H9 (cell line): ENCODE measurements around the gene EIF1B. TPM values are rescaled to one million over a fixed set of nuclear protein-coding genes. Genes with fewer than 3 reads are reported as not detected.
A peak's percentile ranks its signal among the peaks of the same experiment; 100 is the strongest.

Experiments used
- DNase-seq: peaks from one replicate; pipeline ENCODE4 v3.0.0-alpha.2; 2017
- H2AFZ ChIP-seq: one replicate; pipeline ENCODE4 v1.6.1; 2013; ENCODE audit warnings: mild to moderate bottlenecking, low read length, control low read depth, moderate library complexity
- H2AK5ac ChIP-seq: 2 replicates; pipeline ENCODE4 v1.6.1; 2013; ENCODE audit warnings: low read length, control low read depth, mixed read lengths; ENCODE audit not compliant: insufficient read length
- H2BK120ac ChIP-seq: one replicate; pipeline ENCODE4 v1.6.1; 2013; ENCODE audit warnings: low read depth, mild to moderate bottlenecking, low read length, control low read depth, inconsistent platforms; ENCODE audit not compliant: poor library complexity, severe bottlenecking
- H2BK12ac ChIP-seq: 2 replicates; pipeline ENCODE4 v1.6.1; 2013; ENCODE audit warnings: low read length, control low read depth, mixed read lengths, low read depth; ENCODE audit not compliant: insufficient read length
- H2BK15ac ChIP-seq: 2 replicates; pipeline ENCODE4 v1.6.1; 2013; ENCODE audit warnings: low read depth, low read length, control low read depth
- H2BK20ac ChIP-seq: one replicate; pipeline ENCODE4 v1.6.1; 2013; ENCODE audit warnings: low read depth, mild to moderate bottlenecking, low read length, control low read depth, inconsistent platforms; ENCODE audit not compliant: poor library complexity, severe bottlenecking
- H2BK5ac ChIP-seq: 2 replicates; pipeline ENCODE4 v1.6.1; 2013; ENCODE audit warnings: low read length, control low read depth, mixed read lengths; ENCODE audit not compliant: insufficient read length
- H3K14ac ChIP-seq: 2 replicates; pipeline ENCODE4 v1.6.1; 2013; ENCODE audit warnings: low read length, control low read depth; ENCODE audit not compliant: insufficient read depth
- H3K18ac ChIP-seq: 2 replicates; pipeline ENCODE4 v1.6.1; 2013; ENCODE audit warnings: low read depth, mild to moderate bottlenecking, mixed read lengths, low read length, control low read depth; ENCODE audit not compliant: insufficient read length
- H3K23ac ChIP-seq: 2 replicates; pipeline ENCODE4 v1.6.1; 2013; ENCODE audit warnings: low read length, control low read depth, mixed read lengths, low read depth; ENCODE audit not compliant: insufficient read length
- H3K23me2 ChIP-seq: 2 replicates; pipeline ENCODE4 v1.6.1; 2013; ENCODE audit warnings: low read depth, mild to moderate bottlenecking, mixed read lengths, low read length, control low read depth; ENCODE audit not compliant: insufficient read length, poor library complexity, severe bottlenecking
- H3K27ac ChIP-seq: 2 replicates; pipeline ENCODE4 v1.5.1; 2013; ENCODE audit warnings: low read length, control low read depth, mixed read lengths, low read depth; ENCODE audit not compliant: insufficient read length
- H3K27me3 ChIP-seq: 2 replicates; pipeline ENCODE4 v1.6.1; 2013; ENCODE audit warnings: low read length, control low read depth, inconsistent platforms; ENCODE audit not compliant: insufficient read depth
- H3K4ac ChIP-seq: 2 replicates; pipeline ENCODE4 v1.6.1; 2013; ENCODE audit warnings: low read depth, mild to moderate bottlenecking, control low read depth, inconsistent platforms, low read length, moderate library complexity
- H3K4me1 ChIP-seq: 2 replicates; pipeline ENCODE4 v1.6.1; 2013; ENCODE audit warnings: low read length, control low read depth, inconsistent platforms; ENCODE audit not compliant: insufficient read depth
- H3K4me2 ChIP-seq: 2 replicates; pipeline ENCODE4 v1.6.1; 2013; ENCODE audit warnings: low read length, control low read depth, mixed read lengths; ENCODE audit not compliant: insufficient read length, insufficient read depth
- H3K56ac ChIP-seq: 2 replicates; pipeline ENCODE4 v1.6.1; 2013; ENCODE audit warnings: low read depth, mild to moderate bottlenecking, mixed read lengths, low read length, control low read depth; ENCODE audit not compliant: insufficient read length
- H3K79me1 ChIP-seq: 2 replicates; pipeline ENCODE4 v1.6.1; 2013; ENCODE audit warnings: low read depth, mild to moderate bottlenecking, moderate library complexity, low read length, control low read depth, inconsistent platforms; ENCODE audit not compliant: insufficient read depth, poor library complexity, severe bottlenecking
- H3K79me2 ChIP-seq: 2 replicates; pipeline ENCODE4 v1.6.1; 2013; ENCODE audit warnings: low read length, control low read depth, inconsistent platforms; ENCODE audit not compliant: insufficient read depth
- H3K9ac ChIP-seq: 2 replicates; pipeline ENCODE4 v1.6.1; 2013; ENCODE audit warnings: low read length, control low read depth, mixed read lengths; ENCODE audit not compliant: insufficient read length; ENCODE audit errors: extremely low read depth
- H3K9me3 ChIP-seq: one replicate; pipeline ENCODE4 v1.6.1; 2013; ENCODE audit warnings: low read depth, low read length, inconsistent platforms; ENCODE audit not compliant: control insufficient read depth
- H3T11ph ChIP-seq: one replicate; pipeline ENCODE4 v1.6.1; 2013; ENCODE audit warnings: mild to moderate bottlenecking, low read length, control low read depth, inconsistent platforms
- H4K20me1 ChIP-seq: one replicate; pipeline ENCODE4 v1.6.1; 2013; ENCODE audit not compliant: control insufficient read depth, insufficient read length, insufficient read depth
- H4K5ac ChIP-seq: 2 replicates; pipeline ENCODE4 v1.6.1; 2013; ENCODE audit warnings: low read depth, mild to moderate bottlenecking, mixed read lengths, low read length, control low read depth; ENCODE audit not compliant: insufficient read length
- H4K8ac ChIP-seq: replicated peaks from 2 replicates; pipeline ENCODE4 v1.6.1; 2013; ENCODE audit warnings: low read length, control low read depth, mixed read lengths, low read depth; ENCODE audit not compliant: insufficient read length
- H4K91ac ChIP-seq: 2 replicates; pipeline ENCODE4 v1.6.1; 2013; ENCODE audit warnings: low read depth, mild to moderate bottlenecking, moderate library complexity, mixed read lengths, low read length, control low read depth; ENCODE audit not compliant: insufficient read length
- H3K27ac Mint-ChIP-seq, 3 experiments: 2 replicates in 2 of 3; 3 replicates in 1 of 3; pipeline ENCODE4 v1.8.0; 2020 to 2021; ENCODE audit warnings: mixed read lengths in 3 of 3, mild to moderate bottlenecking in 1 of 3, moderate library complexity in 1 of 3
- H3K27me3 Mint-ChIP-seq: 2 replicates; pipeline ENCODE4 v1.8.0; 2021; ENCODE audit warnings: low read depth, mild to moderate bottlenecking, moderate library complexity, mixed read lengths
- H3K36me3 Mint-ChIP-seq, 3 experiments: 2 replicates in 2 of 3; 3 replicates in 1 of 3; pipeline ENCODE4 v1.8.0; 2020 to 2021; ENCODE audit warnings: low read depth in 3 of 3, mixed read lengths in 3 of 3; ENCODE audit not compliant: insufficient read depth in 1 of 3
- H3K4me1 Mint-ChIP-seq, 2 experiments: 2 replicates each; pipeline ENCODE4 v1.8.0; 2020; ENCODE audit warnings: mixed read lengths in 2 of 2
- H3K4me3 Mint-ChIP-seq, 2 experiments: 2 replicates in 1 of 2; 3 replicates in 1 of 2; pipeline ENCODE4 v1.8.0; 2020 to 2021; ENCODE audit warnings: mild to moderate bottlenecking in 2 of 2, mixed read lengths in 2 of 2, moderate library complexity in 1 of 2
- H3K9me3 Mint-ChIP-seq, 2 experiments: 2 replicates in 1 of 2; 3 replicates in 1 of 2; pipeline ENCODE4 v1.8.0; 2020; ENCODE audit warnings: mild to moderate bottlenecking in 2 of 2, mixed read lengths in 2 of 2, moderate library complexity in 1 of 2
- WGBS: extraction: QIAGEN DNeasy Blood & Tissue Kit; methylation state at CpG from one replicate; pipeline ENCODE4 v1.1.7; 2013; ENCODE audit warnings: missing lambda C conversion rate, low lambda C conversion rate, mixed read lengths; ENCODE audit not compliant: insufficient read length; ENCODE audit errors: extremely low coverage; 5-methylcytosine and 5-hydroxymethylcytosine counted together
- total RNA-seq: library from RNA; stranded (reverse); gene quantifications from 2 replicates; pipeline ENCODE4 v1.2.1, GENCODE V29; 2021
- TF ChIP-seq, protein P1 (sequence below): fragments of 200-600 bp; sonication (generic); conservative IDR thresholded peaks from 3 replicates; pipeline ENCODE4 v1.8.0; 2021; ENCODE audit warnings: antibody characterized with exemption, mild to moderate bottlenecking

EIF1B gene
- total RNA-seq, 1 experiment from 2014 or later, result 133 TPM

DNA sequence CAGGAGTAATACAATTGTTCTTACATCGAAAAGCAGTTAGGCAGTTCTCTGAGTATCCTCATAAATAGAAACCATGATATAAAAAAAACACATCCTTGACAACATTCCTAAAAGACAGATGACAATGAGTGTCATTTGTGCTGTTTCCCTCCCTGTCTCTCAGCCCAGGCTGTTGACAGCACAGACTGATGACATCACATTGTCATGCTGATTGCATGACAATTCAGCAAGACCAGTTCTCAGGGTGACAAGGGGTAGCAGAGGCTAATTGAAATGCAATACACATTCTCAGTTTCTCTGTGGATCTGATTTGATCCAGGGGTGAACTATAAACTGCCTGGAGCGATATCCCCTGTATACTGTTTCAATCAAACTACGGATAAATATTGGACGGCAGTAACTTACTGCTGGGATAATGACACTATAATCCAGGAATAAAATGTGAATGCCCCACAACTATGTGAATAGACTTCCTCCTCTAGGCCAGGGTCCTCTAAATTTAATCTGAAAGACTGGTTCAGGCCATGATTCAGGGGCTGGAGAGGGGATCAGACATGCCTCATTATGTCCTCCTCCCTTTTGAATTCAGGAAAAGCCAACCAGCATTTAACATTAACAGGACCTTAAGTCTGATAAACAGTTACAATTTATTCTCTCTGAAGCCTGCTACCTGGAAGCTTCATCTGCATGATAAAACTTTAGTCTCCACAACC, 16.7 kb upstream of the EIF1B start:
- Histone ChIP-seq H3K9me3 (no peaks in the 10 kb centered on the region), H2BK20ac (no peak overlapping the region), H3K23ac (no peak overlapping the region), H3K4me1 (0 out of 2 replicates have a peak, but pooled peaks cover 2% of the 10 kb centered on the region), H3K18ac (no peak overlapping the region), H3K27me3 (no peaks in the 10 kb centered on the region), H4K8ac (no peak overlapping the region), H3K79me1 (no peaks in the 10 kb centered on the region), H3K14ac (no peak overlapping the region), H3K9ac (no peak overlapping the region), H4K5ac (no peak overlapping the region), H3T11ph (no peak overlapping the region), H2BK5ac (no peak overlapping the region), H2BK12ac (no peak overlapping the region), H2BK120ac (no peak overlapping the region), H2AK5ac (no peak overlapping the region), H3K56ac (no peak overlapping the region), H4K91ac (no peak overlapping the region), H3K79me2 (no peaks in the 10 kb centered on the region), H2AFZ (no peak overlapping the region), H2BK15ac (no peak overlapping the region), H3K4me2 (peak overlapping the region; percentile 11), H3K27ac (no peak overlapping the region), H3K23me2 (no peaks in the 10 kb centered on the region), H3K4ac (no peak overlapping the region), H4K20me1 (no peaks in the 10 kb centered on the region)
- Mint-ChIP-seq H3K27ac (peak overlapping the region; percentile 20 to 79 (median 34); a peak in 5 of 7 replicates), H3K36me3 (no peaks in the 10 kb centered on the region), H3K9me3 (no peaks in the 10 kb centered on the region), H3K4me1 (peaks cover 19 to 38% of the 10 kb centered on the region in 2 experiments), H3K4me3 (peak overlapping the region in 1 of 2 experiments; percentile 51; a peak in 1 of 5 replicates), H3K27me3 (no peaks in the 10 kb centered on the region; the same call in 1 of the 2 replicates)
- DNase-seq, result peak; percentile 54
- WGBS, result no CpG with 5 or more reads among the region's 4 CpGs
- TF ChIP-seq, protein P1, sequence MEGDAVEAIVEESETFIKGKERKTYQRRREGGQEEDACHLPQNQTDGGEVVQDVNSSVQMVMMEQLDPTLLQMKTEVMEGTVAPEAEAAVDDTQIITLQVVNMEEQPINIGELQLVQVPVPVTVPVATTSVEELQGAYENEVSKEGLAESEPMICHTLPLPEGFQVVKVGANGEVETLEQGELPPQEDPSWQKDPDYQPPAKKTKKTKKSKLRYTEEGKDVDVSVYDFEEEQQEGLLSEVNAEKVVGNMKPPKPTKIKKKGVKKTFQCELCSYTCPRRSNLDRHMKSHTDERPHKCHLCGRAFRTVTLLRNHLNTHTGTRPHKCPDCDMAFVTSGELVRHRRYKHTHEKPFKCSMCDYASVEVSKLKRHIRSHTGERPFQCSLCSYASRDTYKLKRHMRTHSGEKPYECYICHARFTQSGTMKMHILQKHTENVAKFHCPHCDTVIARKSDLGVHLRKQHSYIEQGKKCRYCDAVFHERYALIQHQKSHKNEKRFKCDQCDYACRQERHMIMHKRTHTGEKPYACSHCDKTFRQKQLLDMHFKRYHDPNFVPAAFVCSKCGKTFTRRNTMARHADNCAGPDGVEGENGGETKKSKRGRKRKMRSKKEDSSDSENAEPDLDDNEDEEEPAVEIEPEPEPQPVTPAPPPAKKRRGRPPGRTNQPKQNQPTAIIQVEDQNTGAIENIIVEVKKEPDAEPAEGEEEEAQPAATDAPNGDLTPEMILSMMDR, result no peak
